Measurements from ENCODE around the gene POU2AF1. TPM values are rescaled to one million over a fixed set of nuclear protein-coding genes. Genes with fewer than 3 reads are reported as not detected.

POU2AF1 gene
- total and polyA plus RNA-seq, 2 of the 13 experiments (the other 11 are each of a cell fraction or from before 2014, with no cell fraction given) = 1.9 to 3.6 TPM

- TF ChIP-seq ZSCAN20 (CRISPR knock-in tag; IDR thresholded peaks at IDR 0.05; ENCODE audit: borderline replicate concordance) (peak; percentile 82; the same call in 1 of the 2 replicates), TRAFD1 (CRISPR knock-in tag; IDR thresholded peaks at IDR 0.05; ENCODE audit: borderline replicate concordance) (no peak), ZNF530 (CRISPR knock-in tag; IDR thresholded peaks at IDR 0.05; ENCODE audit: low read depth) (no peak), ZNF577 (CRISPR knock-in tag; IDR thresholded peaks at IDR 0.05; ENCODE audit: borderline replicate concordance, low read depth) (no peak), IRF1 (CRISPR knock-in tag; IDR thresholded peaks at IDR 0.05; ENCODE audit: low read depth) (no peak), SOX13 (IDR thresholded peaks at IDR 0.05) (no peak), SOX13 (CRISPR knock-in tag; conservative IDR thresholded peaks at IDR 0.05 in 1 of 2, IDR thresholded peaks at IDR 0.05 in 1 of 2) (peak in 1 of 2 experiments; percentile 95; a peak in 2 of 4 replicates), CENPX (CRISPR knock-in tag; IDR thresholded peaks at IDR 0.05) (no peak), GFI1 (CRISPR knock-in tag; IDR thresholded peaks at IDR 0.05; ENCODE audit: borderline replicate concordance) (peak; percentile 62; the same call in 1 of the 2 replicates), ZNF30 (CRISPR knock-in tag; IDR thresholded peaks at IDR 0.05) (no peak), TIGD3 (CRISPR knock-in tag; IDR thresholded peaks at IDR 0.05; ENCODE audit: borderline replicate concordance) (no peak), RFXANK (CRISPR knock-in tag; IDR thresholded peaks at IDR 0.05) (0 out of 2 replicates have a peak, but pooled peaks have one; percentile 55), FOXJ3 (CRISPR knock-in tag; IDR thresholded peaks at IDR 0.05; ENCODE audit: borderline replicate concordance) (0 out of 2 replicates have a peak, but pooled peaks have one; percentile 57), ZNF263 (CRISPR knock-in tag; IDR thresholded peaks at IDR 0.05) (peak; percentile 88), ZNF503 (CRISPR knock-in tag; IDR thresholded peaks at IDR 0.05) (peak; percentile 51; the same call in 1 of the 2 replicates), MTF1 (CRISPR knock-in tag; IDR thresholded peaks at IDR 0.05) (no peak), ZMYM2 (CRISPR knock-in tag; IDR thresholded peaks at IDR 0.05) (no peak), TCF7L2 (IDR thresholded peaks at IDR 0.05; ENCODE audit: low read depth, low read length) (no peak), GABPA (IDR thresholded peaks at IDR 0.05; ENCODE audit: low read depth, low read length) (no peak), GABPA (CRISPR knock-in tag; IDR thresholded peaks at IDR 0.05; ENCODE audit: low read depth) (no peak), ZFYVE20 (CRISPR knock-in tag; IDR thresholded peaks at IDR 0.05; ENCODE audit: borderline replicate concordance, low read depth) (no peak), GABPB1 (CRISPR knock-in tag; IDR thresholded peaks at IDR 0.05) (peak; percentile 80), ELF1 (CRISPR knock-in tag; IDR thresholded peaks at IDR 0.05) (peak; percentile 58)
- TF ChIP-seq, protein P1, sequence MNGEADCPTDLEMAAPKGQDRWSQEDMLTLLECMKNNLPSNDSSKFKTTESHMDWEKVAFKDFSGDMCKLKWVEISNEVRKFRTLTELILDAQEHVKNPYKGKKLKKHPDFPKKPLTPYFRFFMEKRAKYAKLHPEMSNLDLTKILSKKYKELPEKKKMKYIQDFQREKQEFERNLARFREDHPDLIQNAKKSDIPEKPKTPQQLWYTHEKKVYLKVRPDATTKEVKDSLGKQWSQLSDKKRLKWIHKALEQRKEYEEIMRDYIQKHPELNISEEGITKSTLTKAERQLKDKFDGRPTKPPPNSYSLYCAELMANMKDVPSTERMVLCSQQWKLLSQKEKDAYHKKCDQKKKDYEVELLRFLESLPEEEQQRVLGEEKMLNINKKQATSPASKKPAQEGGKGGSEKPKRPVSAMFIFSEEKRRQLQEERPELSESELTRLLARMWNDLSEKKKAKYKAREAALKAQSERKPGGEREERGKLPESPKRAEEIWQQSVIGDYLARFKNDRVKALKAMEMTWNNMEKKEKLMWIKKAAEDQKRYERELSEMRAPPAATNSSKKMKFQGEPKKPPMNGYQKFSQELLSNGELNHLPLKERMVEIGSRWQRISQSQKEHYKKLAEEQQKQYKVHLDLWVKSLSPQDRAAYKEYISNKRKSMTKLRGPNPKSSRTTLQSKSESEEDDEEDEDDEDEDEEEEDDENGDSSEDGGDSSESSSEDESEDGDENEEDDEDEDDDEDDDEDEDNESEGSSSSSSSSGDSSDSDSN (CRISPR knock-in tag; IDR thresholded peaks at IDR 0.05) = peak; percentile 89
Observed at GRCh38 chr11:111395081-111395480, 16.0 kb upstream of the POU2AF1 start (continued).
